IPS-NIHi7 (cell line): ENCODE data around the gene MYO5B.
A peak's percentile ranks its signal among the peaks of the same experiment; 100 is the strongest.
"Not testable (repeated sequence)": the region's sequence is repeated elsewhere in the genome, so short reads cannot be mapped to it uniquely, and the experiment has no call there.

Experiments
- DNase-seq: peaks from one replicate; pipeline ENCODE4 v3.0.0; 2012; ENCODE audit warnings: mixed read lengths; ENCODE audit errors: extremely low spot score

The MYO5B gene

DNA sequence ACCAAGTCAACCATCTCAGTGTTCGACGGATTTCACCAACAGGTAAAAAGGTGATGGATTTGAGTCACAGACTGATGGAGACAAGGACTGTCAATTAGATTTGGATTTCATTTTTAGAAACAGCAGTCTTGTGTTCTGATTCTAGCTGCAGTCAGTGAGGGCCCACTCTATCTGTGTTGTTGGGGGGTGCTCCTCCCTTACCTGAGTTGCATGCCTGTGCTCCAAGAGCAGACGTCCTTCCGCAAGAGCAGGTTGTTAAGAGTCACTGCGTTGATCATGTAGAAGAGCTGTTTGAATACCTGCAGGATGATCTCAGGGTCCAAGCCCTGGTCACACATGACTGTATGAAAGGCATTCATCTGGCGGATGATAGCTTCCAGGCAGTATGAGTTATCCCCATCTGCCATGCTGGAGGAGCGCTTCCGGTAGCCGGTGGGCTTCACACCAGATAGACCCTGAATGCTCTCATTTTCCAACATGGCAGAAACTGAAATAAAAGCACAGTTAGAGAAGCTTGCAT is 357.6 kb downstream of the MYO5B start:
- not testable (repeated sequence) for DNase-seq

DNA sequence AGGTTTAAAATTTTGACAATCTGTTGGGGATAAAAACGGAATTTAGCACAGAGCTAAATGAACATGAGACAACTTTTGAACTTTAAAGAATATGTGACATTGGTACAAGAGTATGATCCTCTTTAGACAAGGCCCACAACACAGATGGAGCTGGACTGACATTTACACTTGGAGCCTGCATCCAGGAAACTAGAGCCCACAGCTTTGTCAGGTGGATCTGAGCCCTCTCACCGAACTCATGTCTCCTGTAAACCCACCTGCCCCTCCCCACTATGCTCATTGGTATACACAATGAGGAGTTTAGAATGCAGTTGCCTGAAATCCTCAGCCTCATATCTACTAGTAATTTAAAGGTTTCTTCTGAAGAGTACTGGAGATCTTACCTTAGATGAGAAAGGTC is 359.5 kb downstream of the MYO5B start:
- DNase-seq = no peak

DNA sequence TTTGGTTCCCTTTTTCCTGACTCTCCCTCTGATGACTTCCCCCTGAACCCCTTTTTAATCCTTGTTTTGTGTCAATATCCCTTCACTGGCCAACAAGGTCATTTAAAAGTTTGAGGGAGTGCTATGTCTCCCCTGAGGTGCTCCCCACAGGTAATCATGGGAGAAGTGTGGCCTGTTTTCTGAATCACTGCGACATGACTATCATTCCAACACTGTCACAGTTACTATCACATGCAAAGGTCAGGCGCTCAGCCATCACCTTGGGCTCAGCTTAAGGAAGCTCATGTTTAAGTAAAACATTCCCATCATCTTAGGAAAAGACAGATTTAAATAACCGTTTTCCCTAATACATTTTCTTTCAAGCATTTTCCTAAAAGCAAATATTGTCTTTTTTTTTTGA is 360.7 kb downstream of the MYO5B start:
- no peak for DNase-seq

DNA sequence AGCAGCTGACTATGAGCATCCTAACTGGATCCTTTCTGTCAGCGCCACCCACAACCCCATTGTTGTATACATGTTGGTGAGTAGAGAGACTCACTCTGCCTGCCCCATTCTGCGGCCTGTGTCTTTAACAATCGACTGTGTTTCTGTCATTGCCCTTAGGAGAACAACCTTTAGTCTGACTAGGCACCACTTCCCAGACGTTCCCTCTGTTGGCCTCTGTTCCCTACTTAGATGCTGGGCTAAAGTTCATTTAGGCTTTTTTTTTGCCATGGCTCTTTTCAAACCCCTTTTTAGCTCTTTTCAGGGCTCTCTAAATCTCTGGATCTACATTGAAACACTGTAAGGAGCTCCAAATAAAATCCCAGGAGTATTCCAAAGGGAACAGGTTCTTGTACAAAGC is 361.1 kb downstream of the MYO5B start:
- DNase-seq = no peak

DNA sequence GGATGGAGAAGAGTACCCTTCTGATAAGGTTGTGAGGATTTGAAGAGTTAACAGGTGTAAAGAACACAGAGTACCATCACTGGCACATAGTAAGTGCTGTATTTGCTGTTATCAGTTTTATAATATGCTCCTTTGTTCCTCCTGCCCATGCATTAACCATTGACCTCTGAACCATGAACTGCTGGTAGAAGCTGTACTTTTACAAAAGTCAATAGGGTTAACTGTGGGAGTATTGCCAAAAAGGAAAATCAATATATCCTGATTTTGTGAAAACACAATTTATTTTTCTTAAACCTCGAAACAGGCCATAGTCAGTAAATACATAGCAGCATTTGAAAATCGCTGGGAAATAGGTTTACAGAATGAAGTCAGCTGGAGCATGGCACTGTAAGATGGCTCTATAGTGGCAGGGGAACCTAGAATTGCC is 362.7 kb downstream of the MYO5B start:
- DNase-seq = no peak

DNA sequence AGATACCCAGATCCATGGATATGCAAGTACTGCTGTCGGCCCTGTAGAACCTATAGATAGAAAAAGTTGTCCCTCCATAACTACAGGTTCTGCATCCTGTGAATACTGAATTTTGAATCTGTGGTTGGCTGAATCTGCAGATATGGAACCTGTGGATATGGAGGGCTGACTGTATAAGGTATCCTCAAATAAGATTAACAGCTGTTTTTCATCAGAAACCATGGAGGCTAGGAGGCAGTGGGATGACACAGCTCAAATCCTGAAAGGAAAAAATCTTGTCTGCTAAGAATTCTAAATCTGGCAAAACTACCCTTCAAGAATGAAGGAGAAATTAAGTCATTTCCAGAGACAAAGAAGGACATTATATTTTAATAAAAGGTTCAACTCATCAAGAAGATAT is 367.0 kb downstream of the MYO5B start:
- no peak for DNase-seq

DNA sequence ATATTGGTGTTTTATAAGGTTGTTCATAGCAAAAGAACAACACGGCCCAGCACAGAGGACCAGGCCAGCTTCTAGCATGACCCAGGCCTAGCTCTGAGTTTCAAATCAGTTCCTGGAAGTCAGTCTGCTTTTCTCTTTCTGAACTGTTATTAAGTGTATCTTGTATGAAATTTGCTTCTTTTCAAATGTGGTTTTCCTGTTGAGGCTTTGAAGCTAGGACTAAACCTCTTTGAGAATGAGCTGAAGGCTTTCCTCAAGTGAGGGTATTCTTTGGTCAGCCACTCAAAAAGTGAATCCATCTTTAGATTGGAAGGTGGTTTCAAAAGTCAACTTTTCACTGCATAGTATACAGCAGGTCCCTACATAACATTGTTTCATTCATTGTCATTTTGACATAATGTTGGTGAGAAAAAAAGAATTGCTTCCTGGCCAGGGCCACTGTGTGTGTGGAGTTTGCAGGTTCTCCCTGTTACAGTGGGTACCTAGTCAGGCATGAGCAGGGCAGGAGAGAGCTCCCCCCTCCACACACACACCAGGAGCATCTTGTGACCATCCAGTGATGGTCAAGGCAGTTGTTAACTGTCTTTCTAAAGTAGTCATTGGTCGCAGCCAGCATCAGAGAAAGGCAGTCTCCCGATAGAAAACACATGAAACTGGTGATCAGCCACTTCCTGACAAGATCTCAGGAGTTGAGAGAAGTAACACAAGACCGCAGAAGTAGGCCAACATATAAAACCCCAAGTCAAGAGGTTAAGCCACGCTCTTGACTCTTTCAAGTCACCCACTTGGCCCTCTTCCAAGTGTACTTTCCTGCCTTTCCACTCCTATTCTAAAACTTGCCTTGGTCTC is 374.9 kb downstream of the MYO5B start:
- DNase-seq = no peak

DNA sequence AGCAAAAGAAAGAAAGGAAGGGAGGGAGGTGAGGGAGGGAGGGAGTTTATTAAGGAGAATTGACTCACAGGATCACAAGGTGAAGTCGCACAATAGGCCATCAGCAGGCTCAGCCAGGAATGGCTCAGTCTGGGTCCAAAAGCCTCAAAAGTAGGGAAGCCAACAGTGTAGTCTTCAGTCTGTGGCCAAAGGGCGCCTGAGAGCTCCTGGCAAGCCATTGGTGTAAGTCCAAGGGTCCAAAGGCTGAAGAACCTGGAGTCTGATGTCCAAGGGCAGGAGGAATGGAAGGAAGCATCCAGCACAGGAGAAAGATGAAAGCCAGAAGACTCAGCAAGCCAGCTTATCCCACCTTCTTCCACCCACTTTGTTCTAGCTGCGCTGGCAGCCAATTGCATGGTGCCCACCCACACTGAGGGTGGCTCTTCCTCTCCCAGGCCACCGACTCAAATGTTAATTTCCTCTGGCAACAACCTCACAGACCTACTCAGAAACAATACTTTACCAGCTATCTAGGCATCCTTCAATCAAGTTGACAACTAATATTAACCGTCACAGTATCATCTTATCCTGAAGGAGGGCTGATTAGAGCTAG is 375.8 kb downstream of the MYO5B start:
- DNase-seq = no peak

DNA sequence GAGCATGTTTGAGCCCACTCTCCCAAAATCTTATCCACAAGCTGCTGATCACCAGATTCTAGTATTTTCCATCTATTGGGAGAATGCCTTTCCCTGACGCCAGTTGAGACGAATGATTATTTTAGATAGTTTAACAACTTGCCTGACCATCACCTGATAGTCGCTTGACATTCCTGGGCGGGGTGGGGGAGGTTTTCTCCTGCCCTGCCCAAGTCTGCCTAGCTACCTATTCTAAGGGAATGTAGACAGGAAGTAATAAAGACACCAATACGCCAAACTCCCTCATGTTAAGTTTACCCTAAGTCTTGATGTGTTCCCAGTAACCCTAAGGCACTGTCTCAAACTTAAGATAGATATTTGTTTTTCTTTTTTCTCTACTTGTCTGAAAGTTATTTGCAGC is 377.0 kb downstream of the MYO5B start:
- no peak for DNase-seq

DNA sequence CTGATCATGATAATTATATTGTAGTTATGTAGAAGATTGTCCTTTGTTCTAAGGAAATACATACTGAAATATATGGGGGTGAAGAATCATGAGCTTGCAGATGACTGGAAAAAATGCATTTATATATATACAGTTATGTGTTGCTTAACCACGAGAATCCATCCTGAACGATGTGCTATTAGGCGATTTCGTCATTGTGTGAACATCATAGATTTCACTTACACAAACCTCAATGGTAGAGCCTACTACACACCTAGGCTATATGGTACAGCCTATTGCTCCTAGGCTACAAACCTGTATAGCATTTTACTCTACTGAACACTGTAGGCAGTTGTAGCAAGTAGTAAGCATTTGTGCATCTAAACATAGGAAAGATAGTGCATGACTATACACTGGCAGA is 379.0 kb downstream of the MYO5B start:
- DNase-seq = no peak

DNA sequence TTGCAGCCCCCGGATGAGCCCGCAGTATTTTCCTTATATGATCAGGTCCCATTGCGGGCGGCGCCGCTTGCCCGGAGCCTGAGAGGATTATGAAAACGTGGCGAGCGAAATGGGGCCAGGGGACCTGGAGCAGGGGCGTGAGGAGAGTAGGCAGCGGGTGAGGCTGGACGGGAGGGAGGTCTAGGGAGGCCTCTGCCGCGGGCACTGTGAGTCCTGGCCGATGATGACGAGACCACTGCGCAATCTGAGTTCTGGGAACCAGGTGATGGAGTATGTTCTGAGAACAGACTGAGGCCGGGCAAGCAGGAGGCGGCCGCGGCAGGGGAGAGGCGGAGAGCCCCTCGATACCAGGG is 380.8 kb downstream of the MYO5B start:
- DNase-seq = peak; percentile 37

DNA sequence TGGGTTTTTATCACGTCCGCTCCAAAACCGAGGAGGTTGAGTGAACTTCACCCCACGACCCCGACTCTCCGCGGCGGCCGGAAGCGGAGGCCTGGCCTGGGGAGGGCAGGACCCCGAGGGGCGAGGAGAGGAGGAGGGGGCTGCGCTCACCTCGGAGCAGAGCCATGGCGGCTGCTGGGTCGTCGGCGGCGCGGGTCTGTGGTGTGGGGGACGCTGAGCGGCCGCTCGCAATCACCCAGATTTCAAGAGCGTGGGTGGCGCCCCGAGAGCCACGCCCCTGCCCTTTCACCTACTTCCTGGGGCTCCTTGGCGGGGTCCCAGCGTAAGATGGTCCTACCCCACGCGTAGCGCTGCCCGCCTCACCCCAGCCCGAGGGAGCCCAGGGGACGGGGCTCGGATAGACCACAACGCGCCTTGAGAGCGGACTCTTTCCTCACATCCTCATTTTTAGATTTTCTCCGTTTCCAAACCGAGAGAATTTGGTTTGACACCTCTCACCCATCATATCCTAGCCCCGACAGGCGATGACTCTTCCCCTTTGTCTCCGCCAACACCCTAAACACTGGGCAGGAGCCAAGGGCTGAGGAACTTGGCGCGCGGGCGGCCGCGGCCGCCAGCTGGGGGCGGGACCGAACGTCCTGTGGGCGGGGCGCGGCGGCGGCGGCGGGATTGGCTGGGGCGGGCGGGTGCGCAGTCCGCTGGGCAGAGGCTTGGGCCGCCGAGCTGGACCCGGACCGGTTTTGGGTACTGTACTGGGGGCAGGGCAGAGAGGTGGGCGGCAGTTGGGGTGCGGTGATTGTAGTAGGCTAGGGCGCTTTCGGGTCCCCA is 381.4 kb downstream of the MYO5B start, which contains the start of gene ACAA2:
TSS of gene ACAA2 (minus strand) at position 215 of the 828 bp plus-strand sequence. CDS start at position 166, 49 bp downstream.
- DNase-seq = peak; percentile 85

DNA sequence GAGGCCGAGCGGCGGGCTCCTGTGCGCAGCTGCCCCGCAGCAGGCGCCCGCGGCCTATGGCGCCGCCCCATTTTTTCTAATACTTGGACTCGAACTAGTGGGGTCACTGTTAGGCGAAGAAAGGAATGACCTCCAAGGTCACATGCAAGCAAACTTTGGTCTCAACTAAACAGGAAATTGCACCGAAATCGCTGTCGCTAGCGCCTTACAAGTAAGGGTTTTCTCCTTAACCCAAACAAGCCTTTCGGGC is 382.0 kb downstream of the MYO5B start:
- DNase-seq = peak; percentile 32

DNA sequence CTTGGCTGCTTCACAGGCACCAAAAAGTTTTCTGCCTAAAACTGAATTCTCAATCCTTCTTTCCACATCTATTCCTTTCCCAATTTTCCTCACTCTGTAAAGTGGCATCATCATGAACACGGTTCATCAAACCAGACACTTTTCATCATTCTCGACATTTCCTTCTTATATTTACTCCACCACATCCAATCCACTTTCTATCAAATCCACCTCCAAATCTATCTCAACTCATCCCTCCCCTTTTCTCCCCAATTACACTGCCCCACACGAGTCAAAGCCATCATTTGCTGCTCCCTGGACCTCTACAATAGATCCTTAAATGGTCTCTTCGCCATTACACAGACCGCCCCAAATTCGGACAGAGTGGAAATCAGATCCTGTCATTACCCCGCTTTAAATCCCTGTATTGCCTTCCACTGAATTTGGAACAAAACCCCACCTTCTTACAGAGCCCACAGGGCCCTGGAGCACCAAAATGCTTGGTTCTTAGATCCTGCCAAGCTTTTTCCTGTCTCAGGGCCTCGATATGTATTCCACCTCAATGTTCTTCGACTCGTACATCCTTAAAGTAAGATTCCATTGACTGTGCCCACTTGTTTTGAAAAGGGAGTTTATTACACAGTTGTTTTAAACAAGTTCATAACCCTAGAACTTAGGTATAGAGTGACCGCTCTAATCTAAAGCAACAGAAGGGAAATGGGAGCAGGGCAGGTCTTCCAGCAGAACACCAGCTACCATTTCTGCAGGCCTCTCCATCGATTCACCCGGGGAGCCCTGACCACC is 382.5 kb downstream of the MYO5B start:
- no peak for DNase-seq

DNA sequence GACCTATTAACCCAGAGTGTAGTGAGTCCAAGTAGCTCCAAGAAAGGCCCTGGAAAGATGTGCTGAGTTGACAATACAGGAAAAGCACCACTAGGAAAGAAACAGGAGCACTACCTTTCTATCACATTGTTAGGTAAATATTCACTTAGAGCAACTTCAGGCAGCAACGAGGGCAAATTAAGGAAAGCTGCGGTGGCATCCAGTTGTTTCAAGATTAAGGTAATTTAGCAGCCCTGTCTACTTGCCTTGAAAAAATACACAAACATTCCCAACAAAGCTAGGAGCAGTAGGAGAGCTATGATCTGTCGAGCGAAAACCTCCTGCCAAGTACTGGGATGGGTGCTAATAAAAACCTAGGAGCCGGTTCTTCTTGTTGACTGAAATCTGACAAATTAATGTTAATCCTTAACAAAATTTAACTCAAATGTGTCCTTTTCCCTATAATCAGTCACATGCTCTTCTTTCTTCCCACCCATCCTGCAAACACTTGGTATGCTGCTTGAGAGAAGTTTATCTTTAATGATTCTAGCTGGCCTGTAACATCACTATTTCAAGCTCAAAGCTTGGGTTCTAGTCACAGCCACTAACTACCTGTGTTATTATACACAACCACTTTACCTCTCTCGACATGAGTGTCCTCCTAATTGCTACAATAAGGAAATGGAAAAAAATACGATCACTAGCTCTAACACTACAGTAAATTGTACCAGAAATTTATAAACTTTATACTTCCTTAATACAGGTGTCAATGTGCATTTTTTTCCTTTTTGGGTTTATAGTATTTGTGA is 383.6 kb downstream of the MYO5B start:
- DNase-seq = peak; percentile 17

DNA sequence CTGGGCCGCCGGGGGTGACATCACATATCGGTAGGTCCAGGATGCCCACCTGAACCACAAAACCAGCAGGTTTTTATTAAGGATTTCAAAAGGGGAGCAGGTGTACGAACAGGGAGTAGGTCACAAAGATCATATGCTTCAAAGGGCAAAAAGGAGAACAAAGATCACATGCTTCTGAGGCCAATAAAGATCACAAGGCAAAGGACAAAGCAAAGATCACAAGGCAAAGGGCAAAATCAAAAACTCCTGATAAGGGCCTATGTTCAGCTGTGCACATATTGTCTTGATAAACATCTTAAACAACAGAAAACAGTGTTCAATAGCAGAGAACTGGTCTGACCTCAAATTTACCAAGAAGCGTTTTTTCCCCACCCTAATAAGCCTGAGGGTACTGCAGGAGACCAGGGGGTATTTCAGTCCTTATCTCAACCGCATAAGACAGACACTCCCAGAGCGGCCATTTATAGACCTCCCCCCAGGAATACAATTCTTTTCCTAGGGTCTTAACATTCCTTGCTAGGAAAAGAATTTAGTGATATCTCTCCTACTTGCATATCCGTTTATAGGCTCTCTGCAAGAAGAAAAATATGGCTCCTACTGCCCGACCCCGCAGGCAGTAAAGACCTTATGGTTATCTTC is 386.3 kb downstream of the MYO5B start:
- DNase-seq = not testable (repeated sequence)

DNA sequence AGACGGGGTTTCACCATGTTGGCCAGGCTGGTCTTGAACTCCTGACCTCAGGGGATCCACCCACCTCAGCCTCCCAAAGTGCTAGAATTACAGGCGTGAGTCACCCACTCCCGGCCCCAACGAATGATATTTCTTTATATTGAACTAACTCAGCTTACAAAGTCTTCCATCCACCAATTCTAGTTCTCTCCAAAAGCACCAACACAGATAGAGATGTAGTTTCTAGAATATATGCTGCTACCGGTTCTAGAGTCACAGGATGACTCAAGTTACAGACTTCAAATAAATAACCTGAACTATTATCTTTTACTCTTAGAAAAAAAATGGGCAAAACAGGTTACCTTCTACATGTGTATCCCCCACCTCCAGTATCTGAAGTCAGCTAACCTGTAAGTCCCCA is 390.9 kb downstream of the MYO5B start:
- DNase-seq = no peak

DNA sequence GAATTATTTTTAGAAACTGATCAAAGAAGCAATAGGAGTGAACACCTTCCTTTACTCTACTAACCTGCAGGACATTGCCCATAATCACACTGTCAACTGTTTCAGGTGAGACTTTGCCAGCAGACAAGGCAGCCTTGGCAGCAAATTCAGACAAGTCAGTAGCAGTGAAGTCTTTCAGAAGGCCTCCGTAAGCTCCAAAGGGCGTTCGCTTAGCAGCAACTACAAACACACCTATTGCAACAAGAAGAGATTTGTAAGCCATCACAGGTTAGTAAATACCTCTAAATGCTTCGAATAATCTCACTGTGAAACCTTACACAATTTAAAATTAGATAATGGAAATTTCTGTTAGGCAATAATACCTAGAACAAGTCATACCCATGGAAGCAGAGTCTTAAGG is 392.3 kb downstream of the MYO5B start:
- DNase-seq = no peak

DNA sequence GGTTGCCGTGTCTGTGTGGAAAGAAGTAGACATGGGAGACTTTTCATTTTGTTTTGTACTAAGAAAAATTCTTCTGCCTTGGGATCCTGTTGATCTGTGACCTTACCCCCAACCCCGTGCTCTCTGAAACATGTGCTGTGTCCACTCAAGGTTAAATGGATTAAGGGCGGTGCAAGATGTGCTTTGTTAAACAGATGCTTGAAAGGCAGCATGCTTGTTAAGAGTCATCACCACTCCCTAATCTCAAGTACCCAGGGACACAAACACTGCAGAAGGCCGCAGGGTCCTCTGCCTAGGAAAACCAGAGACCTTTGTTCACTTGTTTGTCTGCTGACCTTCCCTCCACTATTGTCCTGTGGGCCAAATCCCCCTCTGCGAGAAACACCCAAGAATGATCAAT is 394.5 kb downstream of the MYO5B start:
- not testable (repeated sequence) for DNase-seq

DNA sequence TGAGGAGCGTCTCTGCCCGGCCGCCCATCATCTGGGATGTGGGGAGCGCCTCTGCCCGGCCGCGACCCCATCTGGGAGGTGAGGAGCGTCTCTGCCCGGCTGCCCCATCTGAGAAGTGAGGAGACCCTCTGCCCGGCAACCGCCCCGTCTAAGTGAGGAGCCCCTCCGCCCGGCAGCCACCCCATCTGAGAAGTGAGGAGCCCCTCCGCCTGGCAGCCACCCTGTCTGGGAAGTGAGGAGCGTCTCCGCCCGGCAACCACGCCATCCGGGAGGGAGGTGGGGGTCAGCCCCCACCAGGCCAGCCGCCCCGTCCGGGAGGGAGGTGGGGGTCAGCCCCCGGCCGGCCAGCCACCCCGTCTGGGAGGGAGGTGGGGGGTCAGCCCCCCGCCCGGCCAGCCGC is 395.1 kb downstream of the MYO5B start:
- not testable (repeated sequence) for DNase-seq
